Epithelial cell of esophagus (primary cell): ENCODE results near the gene CCSER2.
A peak's percentile ranks its signal among the peaks of the same experiment; 100 is the strongest.
"Not testable (repeated sequence)": the region's sequence is repeated elsewhere in the genome, so short reads cannot be mapped to it uniquely, and the experiment has no call there.

Experiments used
- DNase-seq: peaks from one replicate; pipeline ENCODE4 v3.0.0; 2010; ENCODE audit warnings: low read depth
- H3K4me3 ChIP-seq: 2 replicates; pipeline ENCODE4 v1.5.1; 2011; ENCODE audit warnings: mild to moderate bottlenecking, low read length, control low read depth
- TF ChIP-seq, protein P1 (sequence below): IDR thresholded peaks from 2 replicates; pipeline ENCODE4 v1.5.1; 2011; ENCODE audit warnings: low read depth, mild to moderate bottlenecking, low read length, control low read depth, inconsistent platforms; ENCODE audit not compliant: insufficient read depth; ENCODE audit errors: missing control alignments

The CCSER2 gene

DNA sequence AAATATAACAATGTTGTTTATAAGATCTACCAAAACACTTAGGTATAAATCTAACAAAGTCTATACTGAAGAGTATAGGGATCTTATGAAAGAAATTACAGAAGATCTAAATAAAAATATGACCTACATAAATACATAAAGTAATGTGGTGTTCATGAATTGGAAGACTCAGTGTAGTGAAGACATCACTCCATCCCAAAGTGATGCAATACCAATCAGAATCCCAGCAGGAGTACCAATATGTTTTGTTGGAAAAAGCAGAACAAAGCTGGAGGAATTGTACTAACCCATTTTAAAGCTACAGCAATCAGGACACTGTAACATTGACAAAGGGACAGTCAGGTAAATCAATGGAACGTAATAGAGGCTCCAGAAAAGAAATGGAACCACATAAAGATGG, 76.4 kb downstream of the CCSER2 start:
- no peak for DNase-seq
- H3K4me3 ChIP-seq, result no peak overlapping the region
- TF ChIP-seq, protein P1, sequence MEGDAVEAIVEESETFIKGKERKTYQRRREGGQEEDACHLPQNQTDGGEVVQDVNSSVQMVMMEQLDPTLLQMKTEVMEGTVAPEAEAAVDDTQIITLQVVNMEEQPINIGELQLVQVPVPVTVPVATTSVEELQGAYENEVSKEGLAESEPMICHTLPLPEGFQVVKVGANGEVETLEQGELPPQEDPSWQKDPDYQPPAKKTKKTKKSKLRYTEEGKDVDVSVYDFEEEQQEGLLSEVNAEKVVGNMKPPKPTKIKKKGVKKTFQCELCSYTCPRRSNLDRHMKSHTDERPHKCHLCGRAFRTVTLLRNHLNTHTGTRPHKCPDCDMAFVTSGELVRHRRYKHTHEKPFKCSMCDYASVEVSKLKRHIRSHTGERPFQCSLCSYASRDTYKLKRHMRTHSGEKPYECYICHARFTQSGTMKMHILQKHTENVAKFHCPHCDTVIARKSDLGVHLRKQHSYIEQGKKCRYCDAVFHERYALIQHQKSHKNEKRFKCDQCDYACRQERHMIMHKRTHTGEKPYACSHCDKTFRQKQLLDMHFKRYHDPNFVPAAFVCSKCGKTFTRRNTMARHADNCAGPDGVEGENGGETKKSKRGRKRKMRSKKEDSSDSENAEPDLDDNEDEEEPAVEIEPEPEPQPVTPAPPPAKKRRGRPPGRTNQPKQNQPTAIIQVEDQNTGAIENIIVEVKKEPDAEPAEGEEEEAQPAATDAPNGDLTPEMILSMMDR, result no peak

- no peak for DNase-seq
- TF ChIP-seq, protein P1, result no peak
- H3K4me3 ChIP-seq, result no peak overlapping the region
These were observed 77.3 kb downstream of the CCSER2 start for GRCh38 chr10:84405662-84406061.

GRCh38 chr10:84406561-84406960, 78.2 kb downstream of the CCSER2 start:
- TF ChIP-seq, protein P1, result no peak
- no peak overlapping the region for H3K4me3 ChIP-seq
- DNase-seq, result no peak

DNA sequence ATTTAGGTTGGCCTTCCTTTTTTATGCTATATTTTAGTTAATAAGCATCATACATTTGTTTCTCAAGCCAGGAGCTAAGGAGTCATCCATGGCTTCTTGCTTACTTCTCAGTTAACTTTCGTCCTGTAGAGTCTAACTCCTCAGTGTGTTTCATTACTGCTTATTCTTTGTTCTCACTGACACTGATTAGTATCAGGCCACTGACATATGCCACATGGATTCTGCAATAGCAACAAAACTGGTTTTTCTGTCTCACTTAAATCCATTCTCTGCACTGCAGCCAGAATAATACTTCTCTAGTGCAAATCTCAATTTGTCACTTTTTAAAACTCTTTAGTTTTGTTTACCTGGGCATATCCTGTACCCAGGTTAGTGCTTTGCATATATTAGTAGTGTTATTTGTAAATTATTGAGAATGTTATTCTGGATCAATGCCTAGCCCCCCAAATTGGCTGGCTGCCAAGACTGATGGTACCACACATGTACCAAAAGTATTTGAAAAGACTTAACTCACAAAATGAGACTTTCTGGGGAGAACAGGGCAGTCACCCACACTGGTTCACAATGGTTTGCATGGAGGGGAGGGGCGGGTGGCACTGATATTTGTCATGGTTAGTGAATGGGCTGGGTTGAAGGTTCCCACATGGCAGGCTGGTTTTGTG, 79.1 kb downstream of the CCSER2 start:
- DNase-seq, result peak; percentile 71
- TF ChIP-seq, protein P1, result no peak

GRCh38 chr10:84412482-84412881, 84.1 kb downstream of the CCSER2 start:
- H3K4me3 ChIP-seq, result no peak overlapping the region
- TF ChIP-seq, protein P1, result no peak
- no peak for DNase-seq

More for the DNA sequence above, 79.1 kb downstream of the CCSER2 start:
- H3K4me3 ChIP-seq, result no peak overlapping the region

DNA sequence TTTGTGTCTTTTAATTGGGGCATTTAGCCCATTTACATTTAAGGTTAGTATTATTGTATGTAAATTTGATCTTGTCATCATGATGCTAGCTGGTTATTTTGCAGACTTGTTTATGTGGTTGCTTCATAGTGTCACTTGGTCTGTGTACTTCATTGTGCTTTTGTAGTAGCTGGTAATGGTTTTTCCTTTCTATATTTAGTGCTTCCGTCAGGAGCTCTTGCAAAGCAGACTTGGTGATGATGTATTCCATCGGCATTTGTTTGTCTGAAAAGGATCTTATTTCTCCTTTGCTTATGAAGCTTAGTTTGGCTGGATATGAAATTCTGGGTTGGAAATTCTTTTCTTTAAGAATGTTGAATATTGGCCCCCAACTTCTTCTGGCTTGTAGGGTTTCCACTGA, 85.7 kb downstream of the CCSER2 start:
- DNase-seq, H3K4me3 ChIP-seq: not testable (repeated sequence)

- H3K4me3 ChIP-seq, result no peak overlapping the region
- DNase-seq, result peak; percentile 23
- TF ChIP-seq, protein P1, result no peak
These were observed 87.3 kb downstream of the CCSER2 start for GRCh38 chr10:84415539-84416244.
